Naive thymus-derived CD4-positive, alpha-beta T cell (primary cell): Measurements from ENCODE around the gene ATOH8. TPM values are rescaled to one million over a fixed set of nuclear protein-coding genes. Genes with fewer than 3 reads are reported as not detected.

Experiments
- ATAC-seq: fragments of 150-1000 bp; cut with Tn5 transposase; 2 replicates; pipeline ENCODE4 v1.10.0; 2021; ENCODE audit warnings: mild to moderate bottlenecking, moderate library complexity
- CTCF ChIA-PET: fragments of 350-600 bp; sonication (Branson Sonifier 250); formaldehyde crosslinking; loops from one replicate; lab custom pipeline; 2021; ENCODE audit warnings: antibody characterized with exemption; lab: Charles Lee
- POLR2A ChIA-PET: fragments of 350-600 bp; sonication (Branson Sonifier 250); formaldehyde crosslinking; loops from one replicate; lab custom pipeline; 2021; ENCODE audit warnings: antibody characterized with exemption, inconsistent platforms; lab: Charles Lee
- DNase-seq, 9 donors: peaks; one replicate each; pipeline versions ENCODE4 v3.0.0 to v3.0.0-alpha.2; 2020 to 2022; ENCODE audit warnings: mixed read lengths in 1 of 9
- H3K27ac ChIP-seq: one replicate; pipeline ENCODE4 v1.7.0; 2013; ENCODE audit warnings: mild to moderate bottlenecking, low read depth, low read length, moderate library complexity
- H3K27me3 ChIP-seq, 2 donors: one replicate each; pipeline ENCODE4 v1.7.0; 2013; ENCODE audit warnings: low read length in 2 of 2, mild to moderate bottlenecking in 2 of 2, moderate library complexity in 2 of 2; ENCODE audit not compliant: control insufficient read depth in 2 of 2, insufficient read depth in 2 of 2
- H3K36me3 ChIP-seq, 3 experiments: 1 replicate in 2 of 3; 2 replicates in 1 of 3; pipeline ENCODE4 v1.7.0; 2013; ENCODE audit warnings: low read length in 3 of 3, mild to moderate bottlenecking in 3 of 3, moderate library complexity in 1 of 3; ENCODE audit not compliant: insufficient read depth in 3 of 3, control insufficient read depth in 2 of 3
- H3K4me1 ChIP-seq, 2 donors: one replicate each; pipeline ENCODE4 v1.7.0; 2013; ENCODE audit warnings: low read length in 2 of 2, mild to moderate bottlenecking in 2 of 2, moderate library complexity in 1 of 2; ENCODE audit not compliant: control insufficient read depth in 2 of 2, insufficient read depth in 2 of 2
- H3K4me3 ChIP-seq: 2 replicates; pipeline ENCODE4 v1.7.0; 2013; ENCODE audit warnings: mild to moderate bottlenecking, low read length
- H3K9me3 ChIP-seq, 3 experiments: 1 replicate in 2 of 3; 2 replicates in 1 of 3; pipeline ENCODE4 v1.7.0; 2013; ENCODE audit warnings: low read length in 3 of 3; ENCODE audit not compliant: control insufficient read depth in 2 of 3
- H3K27ac Mint-ChIP-seq, 9 donors: one replicate each; pipeline ENCODE4 v1.8.0; 2020 to 2022; ENCODE audit warnings: mixed read lengths in 9 of 9, mild to moderate bottlenecking in 8 of 9, moderate library complexity in 5 of 9, inconsistent platforms in 2 of 9
- H3K27me3 Mint-ChIP-seq, 5 donors: one replicate each; pipeline ENCODE4 v1.8.0; 2021 to 2022; ENCODE audit warnings: mixed read lengths in 5 of 5, mild to moderate bottlenecking in 1 of 5
- H3K36me3 Mint-ChIP-seq, 5 donors: one replicate each; pipeline ENCODE4 v1.8.0; 2020 to 2022; ENCODE audit warnings: mixed read lengths in 5 of 5, mild to moderate bottlenecking in 3 of 5, inconsistent platforms in 1 of 5
- H3K4me1 Mint-ChIP-seq, 7 donors: one replicate each; pipeline ENCODE4 v1.8.0; 2020 to 2022; ENCODE audit warnings: mixed read lengths in 7 of 7, mild to moderate bottlenecking in 3 of 7, inconsistent platforms in 1 of 7
- H3K4me3 Mint-ChIP-seq, 10 donors: one replicate each; pipeline ENCODE4 v1.8.0; 2020 to 2022; ENCODE audit warnings: mild to moderate bottlenecking in 10 of 10, mixed read lengths in 10 of 10, moderate library complexity in 6 of 10, inconsistent platforms in 2 of 10
- H3K9me3 Mint-ChIP-seq, 11 donors: one replicate each; pipeline ENCODE4 v1.8.0; 2020 to 2022; ENCODE audit warnings: mixed read lengths in 11 of 11, mild to moderate bottlenecking in 4 of 11, inconsistent platforms in 1 of 11, moderate library complexity in 1 of 11
- intact Hi-C, 2 donors: fragments of 100-400 bp; cut with micrococcal nuclease; formaldehyde crosslinking; loops; one replicate each; pipeline ENCODE4 v1.15.1; 2023
- polyA plus RNA-seq, 2 donors: library from polyadenylated mRNA; unstranded; fragments of 300-500 nt; fragmentation: Illumina TruSeq; gene quantifications; one replicate each; pipeline ENCODE4 v1.2.3, GENCODE V29; 2021
- total RNA-seq, 6 experiments: library from RNA in 5 of 6; stranded (reverse) in 5 of 6; gene quantifications; 1 replicate in 5 of 6; 2 replicates in 1 of 6; pipeline ENCODE4 v1.2.3 and lab custom pipeline; 2021 to 2026

ATOH8 gene
- total and polyA plus RNA-seq, 7 experiments from 2014 or later, result 0.42 to 0.73 TPM; not detected in 5

DNA sequence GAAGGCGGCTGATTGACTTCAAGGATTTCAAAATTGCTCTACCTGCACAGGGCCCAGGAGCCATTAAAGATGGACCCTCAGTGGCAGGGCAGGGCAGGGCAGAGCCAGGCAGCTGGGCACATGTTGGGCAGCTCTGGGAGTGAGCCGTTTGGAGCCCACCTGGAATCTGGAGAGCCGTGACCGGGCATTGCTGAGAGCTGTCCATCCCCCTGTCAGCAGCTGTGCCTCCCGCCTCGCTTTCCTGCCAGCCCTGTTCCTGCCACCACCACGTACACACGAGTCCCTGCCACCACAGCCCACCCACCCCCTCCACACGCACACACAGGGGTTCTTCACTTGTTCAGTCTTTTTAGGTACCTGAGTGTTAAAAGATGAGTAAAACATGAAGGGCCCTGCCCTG, 22.9 kb downstream of the ATOH8 start:
- ATAC-seq (no peak), DNase-seq (no peak)
- peaks cover 0 to 5% (median 2%) of the 10 kb centered on the region in 7 donors for H3K4me1 Mint-ChIP-seq
- Histone ChIP-seq H3K27me3 (no peaks in the 10 kb centered on the region), H3K36me3 (no peaks in the 10 kb centered on the region), H3K27ac (no peak overlapping the region), H3K4me3 (no peak overlapping the region), H3K9me3 (no peaks in the 10 kb centered on the region), H3K4me1 (no peaks in the 10 kb centered on the region)
- peaks cover 0 to 1% (median 0%) of the 10 kb centered on the region in 11 donors for H3K9me3 Mint-ChIP-seq
- POLR2A ChIA-PET, result no interaction called here
- CTCF ChIA-PET, result no interaction called here
- intact Hi-C loops, result no loop called here
- H3K36me3 Mint-ChIP-seq, result no peaks in the 10 kb centered on the region
- H3K27me3 Mint-ChIP-seq, result peaks cover 13 to 30% (median 20%) of the 10 kb centered on the region in 5 donors
- no peak overlapping the region for H3K27ac Mint-ChIP-seq
- no peak overlapping the region for H3K4me3 Mint-ChIP-seq

GRCh38 chr2:85777441-85777861, 23.7 kb downstream of the ATOH8 start:
- Mint-ChIP-seq H3K27ac (peak overlapping the region in 1 of 9 donors; percentile 2), H3K27me3 (peaks cover 12 to 29% (median 17%) of the 10 kb centered on the region in 5 donors), H3K4me1 (peaks cover 0 to 5% (median 0%) of the 10 kb centered on the region in 7 donors), H3K9me3 (peaks cover 0 to 1% (median 0%) of the 10 kb centered on the region in 11 donors), H3K36me3 (no peaks in the 10 kb centered on the region), H3K4me3 (no peak overlapping the region)
- intact Hi-C loops, result no loop called here
- H3K4me1 ChIP-seq, result no peaks in the 10 kb centered on the region
- H3K4me3 ChIP-seq, result no peak overlapping the region
- H3K27me3 ChIP-seq, result no peaks in the 10 kb centered on the region
- DNase-seq, result no peak
- ChIA-PET CTCF (no interaction called here), POLR2A (no interaction called here)
- H3K36me3 ChIP-seq, result no peaks in the 10 kb centered on the region
- no peak for ATAC-seq
- H3K9me3 ChIP-seq, result no peaks in the 10 kb centered on the region
- no peak overlapping the region for H3K27ac ChIP-seq

DNA sequence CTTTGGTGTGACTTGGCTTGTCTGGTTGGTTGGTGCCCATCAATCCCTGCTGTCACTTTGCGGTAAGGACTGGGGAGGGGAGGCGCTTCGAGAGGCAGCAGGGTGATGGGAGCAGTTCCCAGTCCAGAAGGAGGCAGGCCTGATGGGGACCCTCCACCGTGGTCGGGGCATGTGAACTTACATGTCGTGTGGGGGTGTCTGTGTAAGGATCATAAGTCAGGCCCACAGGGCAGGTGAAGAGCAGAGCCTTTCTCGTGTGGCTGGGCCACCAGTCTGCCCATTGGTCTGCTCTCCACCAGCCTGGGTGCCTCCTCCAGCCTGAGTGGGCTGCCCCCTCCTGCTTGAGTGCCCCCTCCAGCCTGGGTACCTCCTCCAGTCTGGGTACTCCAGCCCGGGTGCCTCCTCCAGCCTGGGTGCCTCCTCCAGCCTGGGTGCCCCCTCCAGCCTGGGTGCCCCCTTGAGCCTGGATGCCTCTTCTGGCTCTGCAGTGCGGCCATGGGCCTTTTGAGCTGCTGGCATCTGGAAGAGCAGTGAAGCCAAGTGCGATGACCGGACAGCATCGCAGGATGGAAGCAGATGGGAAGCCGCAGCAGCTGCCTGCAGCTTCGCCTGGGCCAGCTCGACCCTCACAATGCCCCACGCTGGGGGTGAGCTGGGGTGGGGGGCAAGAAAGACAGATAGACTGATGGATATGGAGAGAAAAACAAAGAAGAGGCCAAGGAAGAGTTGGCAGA, 25.0 kb downstream of the ATOH8 start:
- peak overlapping the region in 1 of 9 donors; percentile 20 for H3K27ac Mint-ChIP-seq
- H3K36me3 Mint-ChIP-seq, result no peaks in the 10 kb centered on the region
- DNase-seq (no peak), ATAC-seq (no peak)
- no peak overlapping the region for H3K27ac ChIP-seq
- peaks cover 0 to 5% (median 0%) of the 10 kb centered on the region in 7 donors for H3K4me1 Mint-ChIP-seq
- peaks cover 3 to 20% (median 7%) of the 10 kb centered on the region in 5 donors for H3K27me3 Mint-ChIP-seq
- no peak overlapping the region for H3K4me3 Mint-ChIP-seq
- ChIA-PET POLR2A (no interaction called here), CTCF (no interaction called here)
- H3K4me1 ChIP-seq, result no peaks in the 10 kb centered on the region
- peaks cover 0 to 1% (median 0%) of the 10 kb centered on the region in 11 donors for H3K9me3 Mint-ChIP-seq
- H3K36me3 ChIP-seq, result no peaks in the 10 kb centered on the region
- H3K4me3 ChIP-seq, result no peak overlapping the region
- intact Hi-C loops, result no loop called here
- H3K9me3 ChIP-seq, result no peaks in the 10 kb centered on the region
- no peaks in the 10 kb centered on the region for H3K27me3 ChIP-seq

DNA sequence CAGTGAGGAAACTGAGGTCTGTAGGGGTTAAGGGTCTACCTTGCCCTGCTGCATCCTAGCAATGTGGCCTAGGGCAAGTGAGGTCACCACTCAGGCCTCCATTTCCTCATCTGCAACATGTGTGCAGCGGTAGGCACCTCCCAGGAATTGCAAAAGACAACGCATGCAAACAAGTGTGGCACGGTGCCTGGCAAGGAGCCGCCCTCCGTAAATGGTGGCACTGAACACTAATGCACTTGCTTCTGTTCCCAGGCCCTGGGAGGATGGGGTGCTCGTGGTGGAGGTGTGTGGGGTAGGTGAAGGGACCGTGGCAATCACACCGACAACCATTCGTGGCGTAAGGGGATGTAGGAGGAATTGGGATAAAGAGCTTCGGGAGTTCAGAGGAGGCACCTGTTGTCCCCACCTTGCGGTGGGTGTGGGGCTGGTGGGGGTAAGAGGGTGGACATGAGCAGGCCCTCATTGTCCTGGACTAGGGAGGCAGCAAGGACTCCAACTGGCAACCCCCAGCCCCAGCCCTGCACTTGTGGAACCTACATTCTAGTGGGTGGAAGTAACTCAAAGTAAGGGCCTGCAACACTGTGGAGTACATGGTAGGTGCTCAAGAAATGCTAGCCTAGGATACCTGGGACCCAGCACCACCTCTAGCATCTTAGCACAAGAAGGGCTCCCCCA, 26.0 kb downstream of the ATOH8 start:
- H3K4me1 ChIP-seq, result no peaks in the 10 kb centered on the region
- H3K36me3 Mint-ChIP-seq, result no peaks in the 10 kb centered on the region
- H3K27me3 Mint-ChIP-seq, result peaks cover 0 to 15% (median 1%) of the 10 kb centered on the region in 5 donors
- ATAC-seq (no peak), DNase-seq (no peak)
- POLR2A ChIA-PET, result no interaction called here
- peaks cover 0 to 5% (median 0%) of the 10 kb centered on the region in 7 donors for H3K4me1 Mint-ChIP-seq
- H3K9me3 Mint-ChIP-seq, result peaks cover 0 to under 1% (median 0%) of the 10 kb centered on the region in 11 donors
- no peak overlapping the region for H3K4me3 ChIP-seq
- H3K36me3 ChIP-seq, result no peaks in the 10 kb centered on the region
- no peak overlapping the region for H3K27ac Mint-ChIP-seq
- H3K9me3 ChIP-seq, result no peaks in the 10 kb centered on the region
- no peaks in the 10 kb centered on the region for H3K27me3 ChIP-seq
- H3K4me3 Mint-ChIP-seq, result no peak overlapping the region
- no peak overlapping the region for H3K27ac ChIP-seq
- CTCF ChIA-PET, result no interaction called here
- intact Hi-C loops, result no loop called here

DNA sequence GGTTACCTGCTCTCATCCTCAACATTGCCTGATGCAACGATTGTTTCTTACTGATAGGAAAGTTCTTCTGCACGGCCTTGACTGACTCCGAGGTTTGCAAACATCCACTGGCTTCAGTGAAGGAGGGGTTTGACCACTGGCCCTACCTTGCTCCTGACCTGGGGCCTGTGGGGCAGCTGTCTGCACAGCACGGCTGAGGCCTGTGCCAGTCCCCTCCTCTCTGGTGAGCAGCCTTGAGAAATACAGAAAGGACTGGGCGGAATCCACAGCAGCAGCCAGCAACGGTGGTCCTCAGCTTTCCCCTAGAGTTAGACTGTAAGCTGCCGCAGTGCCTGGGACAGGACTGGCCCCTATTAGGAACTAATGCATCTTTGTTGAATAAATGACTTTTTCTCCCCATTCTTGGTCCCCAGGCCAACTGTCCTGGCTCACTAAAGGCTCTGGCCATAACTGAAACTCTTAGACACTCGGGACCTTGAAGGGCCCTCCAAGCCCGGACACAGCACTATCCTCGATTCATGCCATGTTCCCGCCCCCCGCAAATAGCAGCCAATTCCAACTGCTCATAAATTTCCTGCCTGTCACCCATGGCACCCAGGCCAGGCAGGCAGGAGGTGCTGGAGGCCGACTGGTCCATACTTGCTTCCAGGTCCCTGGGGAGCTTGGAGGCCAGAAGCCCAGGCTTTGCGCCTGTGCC, 26.7 kb downstream of the ATOH8 start:
- POLR2A ChIA-PET, result no interaction called here
- H3K36me3 Mint-ChIP-seq, result no peaks in the 10 kb centered on the region
- H3K27ac ChIP-seq, result no peak overlapping the region
- H3K36me3 ChIP-seq, result no peaks in the 10 kb centered on the region
- no peaks in the 10 kb centered on the region for H3K9me3 ChIP-seq
- no peaks in the 10 kb centered on the region for H3K27me3 ChIP-seq
- intact Hi-C loops, result no loop called here
- peaks cover 0 to 9% (median under 1%) of the 10 kb centered on the region in 7 donors for H3K4me1 Mint-ChIP-seq
- H3K4me3 Mint-ChIP-seq, result no peak overlapping the region
- ATAC-seq (no peak), DNase-seq (no peak)
- H3K27ac Mint-ChIP-seq, result no peak overlapping the region
- CTCF ChIA-PET, result no interaction called here
- peaks cover 0 to 20% (median 0%) of the 10 kb centered on the region in 5 donors for H3K27me3 Mint-ChIP-seq
- no peaks in the 10 kb centered on the region for H3K9me3 Mint-ChIP-seq
- H3K4me3 ChIP-seq, result no peak overlapping the region
- H3K4me1 ChIP-seq, result no peaks in the 10 kb centered on the region

GRCh38 chr2:85781013-85781332, 27.2 kb downstream of the ATOH8 start:
- CTCF ChIA-PET, result no interaction called here
- no peak for ATAC-seq
- no peak overlapping the region for H3K27ac Mint-ChIP-seq

More at GRCh38 chr2:85781013-85781332, 27.2 kb downstream of the ATOH8 start:
- Histone ChIP-seq H3K4me3 (no peak overlapping the region), H3K27ac (no peak overlapping the region), H3K4me1 (no peaks in the 10 kb centered on the region), H3K9me3 (no peaks in the 10 kb centered on the region), H3K27me3 (no peaks in the 10 kb centered on the region), H3K36me3 (no peaks in the 10 kb centered on the region)
- POLR2A ChIA-PET, result no interaction called here
- H3K4me3 Mint-ChIP-seq, result no peak overlapping the region
- DNase-seq, result no peak
- peaks cover 0 to 21% (median 3%) of the 10 kb centered on the region in 5 donors for H3K27me3 Mint-ChIP-seq
- H3K36me3 Mint-ChIP-seq, result no peaks in the 10 kb centered on the region
- H3K9me3 Mint-ChIP-seq, result no peaks in the 10 kb centered on the region
- H3K4me1 Mint-ChIP-seq, result peaks cover 0 to 12% (median 2%) of the 10 kb centered on the region in 7 donors
- intact Hi-C loops, result no loop called here
